GM18868 (cell line): ENCODE measurements around the gene ARMC6.
"Not testable (repeated sequence)": the region's sequence is repeated elsewhere in the genome, so short reads cannot be mapped to it uniquely, and the experiment has no call there.

Source experiments
- ATAC-seq: cut with Tn5 transposase; IDR thresholded peaks from one replicate; pipeline ENCODE4 v1.9.1; 2021; ENCODE audit warnings: mild to moderate bottlenecking, moderate library complexity; ENCODE audit not compliant: unreplicated experiment

Gene ARMC6

DNA sequence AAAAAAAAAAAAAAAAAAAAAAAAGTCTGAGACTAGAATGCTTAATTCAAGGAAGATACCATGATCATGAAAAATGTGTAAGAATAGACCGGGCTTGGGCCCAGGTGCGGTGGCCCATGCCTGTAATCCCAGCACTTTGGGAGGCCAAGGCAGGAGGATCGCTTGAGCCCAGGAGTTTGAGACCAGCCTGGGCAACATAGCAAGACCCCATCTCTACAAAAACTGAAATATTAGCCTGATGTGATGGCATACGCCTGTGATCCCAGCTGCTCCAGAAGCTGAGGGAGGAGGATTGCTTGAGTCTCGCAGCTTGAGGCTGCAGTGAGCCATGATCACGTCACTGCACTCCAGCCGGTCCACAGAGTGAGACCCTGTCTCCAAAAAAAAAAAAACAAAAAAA lies 73.5 kb downstream of the ARMC6 start:
- not testable (repeated sequence) for ATAC-seq

DNA sequence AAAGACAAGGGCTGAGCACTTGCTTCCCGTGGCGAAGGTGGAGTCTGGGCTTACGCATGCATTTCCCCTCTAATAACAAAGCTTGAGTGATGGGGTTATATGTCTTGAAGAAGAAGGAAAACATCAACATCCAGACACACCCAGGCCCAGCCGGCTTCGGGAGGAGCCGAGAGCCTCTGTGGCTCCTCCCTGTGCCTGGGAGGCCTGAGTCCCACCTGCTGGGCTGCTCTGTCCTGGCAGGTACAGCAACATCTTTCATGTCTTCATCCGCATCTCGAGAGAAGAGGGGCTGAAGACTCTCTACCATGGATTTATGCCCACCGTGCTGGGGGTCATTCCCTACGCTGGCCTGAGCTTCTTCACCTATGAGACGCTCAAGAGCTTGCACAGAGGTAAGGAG lies 74.3 kb downstream of the ARMC6 start:
- no peak for ATAC-seq
